ENCODE results near the gene RGSL1. TPM values are rescaled to one million over a fixed set of nuclear protein-coding genes. Genes with fewer than 3 reads are reported as not detected.

The RGSL1 gene
- total RNA-seq, 2 experiments from 2014 or later: not detected

DNA sequence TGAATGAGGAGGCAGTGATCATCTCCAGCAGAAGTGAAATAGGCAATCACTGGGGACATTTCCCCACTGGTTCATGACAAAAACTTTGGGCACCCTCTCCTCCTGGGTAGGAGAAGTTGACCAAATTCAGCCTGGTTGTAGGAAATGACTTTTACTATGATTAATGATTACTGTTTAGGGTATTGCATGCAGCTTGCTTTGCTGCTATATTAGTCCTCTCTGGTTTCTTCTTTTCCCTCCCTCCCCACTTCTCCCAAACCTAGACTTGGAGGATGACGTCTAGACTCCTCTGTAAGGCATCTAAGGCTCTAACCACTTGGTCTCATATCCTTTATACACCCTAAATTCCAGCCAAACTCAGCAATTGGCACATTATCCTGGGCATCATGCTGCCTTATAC lies 157.6 kb downstream of the RGSL1 start:
- peaks cover 46% of the 10 kb centered on the region for H3K27me3 Mint-ChIP-seq
- no peak overlapping the region for H3K4me3 Mint-ChIP-seq
- POLR2A ChIA-PET: interaction anchor here (4.9 kb wide), 1 partner anchor 8 kb away, joined by 32 read pairs; no protein-coding TSS in a partner anchor
- peaks cover 35% of the 10 kb centered on the region for H3K4me1 Mint-ChIP-seq
- no peaks in the 10 kb centered on the region for H3K9me3 Mint-ChIP-seq
- peaks cover 3% of the 10 kb centered on the region for H3K36me3 Mint-ChIP-seq
- no peak overlapping the region for H3K27ac Mint-ChIP-seq
- DNase-seq (no peak), ATAC-seq (ENCODE audit: low read depth) (no peak)

GRCh38 chr1:182608236-182608635 lies 158.3 kb downstream of the RGSL1 start:
- H3K4me3 Mint-ChIP-seq: no peak overlapping the region
- ATAC-seq (ENCODE audit: low read depth) (no peak), DNase-seq (no peak)
- H3K4me1 Mint-ChIP-seq: peaks cover 37% of the 10 kb centered on the region
- H3K9me3 Mint-ChIP-seq: no peaks in the 10 kb centered on the region
- peaks cover 3% of the 10 kb centered on the region for H3K36me3 Mint-ChIP-seq
- peaks cover 52% of the 10 kb centered on the region for H3K27me3 Mint-ChIP-seq
- POLR2A ChIA-PET: no interaction called here
- H3K27ac Mint-ChIP-seq: no peak overlapping the region

DNA sequence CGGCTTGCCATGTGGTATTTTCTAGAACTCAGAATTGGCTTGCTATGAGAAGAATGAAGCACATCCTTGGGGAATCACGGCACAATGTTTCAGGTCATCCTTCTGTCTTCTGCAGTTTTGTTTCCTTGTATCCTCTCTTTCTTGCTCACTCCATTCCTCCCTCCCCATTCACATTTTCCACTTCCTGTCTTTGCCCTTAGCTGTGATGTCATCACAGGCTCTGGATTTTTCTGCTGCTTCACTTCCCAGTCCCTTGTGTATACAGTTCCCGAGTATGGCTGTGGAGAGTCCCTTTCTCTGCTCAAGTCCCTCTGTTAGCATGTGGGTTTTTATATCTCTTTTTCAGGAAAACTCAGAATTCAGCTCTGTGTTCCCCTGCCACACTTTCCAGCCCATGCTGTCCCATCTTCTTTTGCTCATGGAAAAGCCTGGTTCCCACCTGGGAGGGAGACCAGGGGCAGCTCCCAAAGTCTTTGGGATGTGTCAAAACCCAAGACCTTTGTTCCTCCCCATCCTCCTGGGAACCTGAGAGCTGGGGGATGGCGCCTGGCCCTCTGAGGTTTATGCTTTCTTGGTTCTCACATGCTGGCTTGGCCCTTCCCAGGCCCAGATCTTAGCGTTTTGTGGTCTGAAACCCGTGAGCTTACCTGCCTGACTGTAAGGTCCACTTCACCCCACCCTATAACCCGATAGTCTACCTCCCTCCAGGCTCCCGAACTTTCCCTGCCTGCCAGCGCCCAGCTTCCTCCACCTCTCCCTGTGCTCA lies 159.1 kb downstream of the RGSL1 start:
- ATAC-seq (ENCODE audit: low read depth): no peak

More for the DNA sequence above, 159.1 kb downstream of the RGSL1 start:
- no peak for DNase-seq
- Mint-ChIP-seq H3K9me3 (no peaks in the 10 kb centered on the region), H3K4me1 (peaks cover 34% of the 10 kb centered on the region), H3K27ac (no peak overlapping the region), H3K27me3 (peaks cover 60% of the 10 kb centered on the region), H3K36me3 (peaks cover 3% of the 10 kb centered on the region), H3K4me3 (no peak overlapping the region)
- POLR2A ChIA-PET: interaction anchor here (1.0 kb wide), 1 partner anchor 20 kb away, joined by 3 read pairs; no protein-coding TSS in a partner anchor

Other genes with a start within 250 kb of the RGSL1 start
- 10 to 100 TPM; 65.8 to 72.8 TPM for gene GLUL, start 58.4 kb upstream of the RGSL1 start, total RNA-seq
- gene TEDDM1, start 49.5 kb upstream of the RGSL1 start, total RNA-seq: not detected
- 10 to 100 TPM; 11.4 to 13.2 TPM for gene RNASEL, start 139.1 kb downstream of the RGSL1 start, total RNA-seq
- 1 to 10 TPM; 1.4 TPM for gene RGS16, start 154.2 kb downstream of the RGSL1 start, total RNA-seq
- gene RGS8, start 234.4 kb downstream of the RGSL1 start, total RNA-seq: not detected